ENCODE measurements around the gene ATG5. TPM values are rescaled to one million over a fixed set of nuclear protein-coding genes. Genes with fewer than 3 reads are reported as not detected.
"Not testable (repeated sequence)": the region's sequence is repeated elsewhere in the genome, so short reads cannot be mapped to it uniquely, and the experiment has no call there.

The ATG5 gene
- polyA plus RNA-seq, 1 experiment, result 53.9 TPM

DNA sequence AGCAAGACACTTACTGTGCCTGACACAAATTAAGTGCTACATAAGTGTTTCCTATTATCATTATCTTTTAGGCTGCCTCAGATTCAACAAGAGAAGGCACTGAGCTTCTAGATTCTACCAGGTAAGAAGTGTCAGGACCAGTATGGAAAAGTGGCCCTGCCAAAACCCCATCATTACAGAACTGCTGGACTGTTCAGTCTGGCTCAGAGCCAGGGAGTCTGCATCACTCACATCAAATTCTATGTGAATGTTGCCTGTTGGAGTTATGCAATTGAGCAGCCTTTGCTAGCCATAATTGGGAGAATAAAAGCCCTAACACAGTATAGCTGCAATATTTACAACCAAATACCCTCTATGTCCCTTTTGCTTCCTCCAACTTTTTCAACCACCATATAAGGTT is 70.9 kb downstream of the ATG5 start:
- H3K27ac ChIP-seq (ENCODE audit: low read depth, low read length), result no peak overlapping the region
- ChIA-PET CTCF (interaction anchor here (3.7 kb wide), 1 partner anchor 31 kb away, joined by 21 read pairs; no protein-coding TSS in a partner anchor), POLR2A (no interaction called here)
- no peak for DNase-seq (ENCODE audit: low read depth, low spot score)
- no peaks in the 10 kb centered on the region for H3K9me3 ChIP-seq (ENCODE audit: control insufficient read depth, insufficient read depth, low read length)
- no peaks in the 10 kb centered on the region for H3K27me3 ChIP-seq (ENCODE audit: control insufficient read depth, insufficient read depth, low read length)
- TF ChIP-seq, protein P1, sequence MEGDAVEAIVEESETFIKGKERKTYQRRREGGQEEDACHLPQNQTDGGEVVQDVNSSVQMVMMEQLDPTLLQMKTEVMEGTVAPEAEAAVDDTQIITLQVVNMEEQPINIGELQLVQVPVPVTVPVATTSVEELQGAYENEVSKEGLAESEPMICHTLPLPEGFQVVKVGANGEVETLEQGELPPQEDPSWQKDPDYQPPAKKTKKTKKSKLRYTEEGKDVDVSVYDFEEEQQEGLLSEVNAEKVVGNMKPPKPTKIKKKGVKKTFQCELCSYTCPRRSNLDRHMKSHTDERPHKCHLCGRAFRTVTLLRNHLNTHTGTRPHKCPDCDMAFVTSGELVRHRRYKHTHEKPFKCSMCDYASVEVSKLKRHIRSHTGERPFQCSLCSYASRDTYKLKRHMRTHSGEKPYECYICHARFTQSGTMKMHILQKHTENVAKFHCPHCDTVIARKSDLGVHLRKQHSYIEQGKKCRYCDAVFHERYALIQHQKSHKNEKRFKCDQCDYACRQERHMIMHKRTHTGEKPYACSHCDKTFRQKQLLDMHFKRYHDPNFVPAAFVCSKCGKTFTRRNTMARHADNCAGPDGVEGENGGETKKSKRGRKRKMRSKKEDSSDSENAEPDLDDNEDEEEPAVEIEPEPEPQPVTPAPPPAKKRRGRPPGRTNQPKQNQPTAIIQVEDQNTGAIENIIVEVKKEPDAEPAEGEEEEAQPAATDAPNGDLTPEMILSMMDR (IDR thresholded peaks at IDR 0.05; ENCODE audit: low read depth, low read length), result no peak
- no peak overlapping the region for H3K4me3 ChIP-seq (ENCODE audit: low read depth, low read length)

DNA sequence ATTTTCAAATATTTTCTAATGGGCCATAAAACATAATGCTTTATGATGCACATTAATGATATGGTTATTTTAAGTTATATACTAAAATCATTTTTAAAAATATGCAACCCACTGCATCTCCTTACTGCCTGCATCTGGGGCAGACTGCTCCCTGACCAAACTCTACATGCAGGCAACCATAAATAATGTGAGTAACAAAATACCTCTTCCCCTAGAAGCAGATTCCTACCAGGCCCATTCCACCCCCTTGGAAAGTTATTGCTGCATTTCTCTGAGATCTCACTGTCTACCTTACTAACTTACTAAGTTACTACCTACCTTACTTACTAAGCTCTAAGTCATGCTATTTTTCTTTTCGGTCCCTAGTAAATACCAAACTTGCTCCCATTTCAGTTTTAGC is 71.8 kb downstream of the ATG5 start:
- ChIA-PET CTCF (no interaction called here), POLR2A (no interaction called here)
- Histone ChIP-seq H3K27ac (ENCODE audit: low read depth, low read length) (no peak overlapping the region), H3K27me3 (ENCODE audit: control insufficient read depth, insufficient read depth, low read length) (no peaks in the 10 kb centered on the region), H3K9me3 (ENCODE audit: control insufficient read depth, insufficient read depth, low read length) (no peaks in the 10 kb centered on the region), H3K4me3 (ENCODE audit: low read depth, low read length) (no peak overlapping the region)
- DNase-seq (ENCODE audit: low read depth, low spot score), result no peak
- TF ChIP-seq, protein P1 (IDR thresholded peaks at IDR 0.05; ENCODE audit: low read depth, low read length), result no peak

DNA sequence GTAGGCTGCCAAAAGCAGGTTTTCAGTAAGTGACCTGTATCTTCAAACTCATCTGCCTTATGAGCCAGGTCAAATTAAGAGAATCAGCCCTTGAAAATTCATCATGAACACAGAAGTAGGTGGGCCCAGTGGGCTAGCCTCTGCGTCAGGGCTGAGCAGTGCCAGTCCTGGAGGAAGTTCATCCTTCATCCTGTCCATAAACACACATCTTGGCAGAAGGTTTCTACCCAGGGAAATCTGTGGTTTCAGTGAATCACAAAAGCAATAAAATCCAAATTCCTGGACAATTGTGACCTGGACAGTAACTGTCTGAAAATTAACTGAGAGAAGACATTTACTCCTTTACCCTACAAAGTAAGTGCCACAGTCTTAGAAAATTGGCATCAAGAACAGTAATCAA is 72.4 kb downstream of the ATG5 start:
- no peak for DNase-seq (ENCODE audit: low read depth, low spot score)
- TF ChIP-seq, protein P1 (IDR thresholded peaks at IDR 0.05; ENCODE audit: low read depth, low read length), result no peak
- Histone ChIP-seq H3K27me3 (ENCODE audit: control insufficient read depth, insufficient read depth, low read length) (no peaks in the 10 kb centered on the region), H3K9me3 (ENCODE audit: control insufficient read depth, insufficient read depth, low read length) (no peaks in the 10 kb centered on the region), H3K27ac (ENCODE audit: low read depth, low read length) (no peak overlapping the region), H3K4me3 (ENCODE audit: low read depth, low read length) (no peak overlapping the region)
- POLR2A ChIA-PET, result no interaction called here
- CTCF ChIA-PET, result interaction anchor here (0.6 to 1.7 kb wide), 2 partner anchors 30 to 823 kb away, joined by 4 to 10 read pairs; no protein-coding TSS in a partner anchor

DNA sequence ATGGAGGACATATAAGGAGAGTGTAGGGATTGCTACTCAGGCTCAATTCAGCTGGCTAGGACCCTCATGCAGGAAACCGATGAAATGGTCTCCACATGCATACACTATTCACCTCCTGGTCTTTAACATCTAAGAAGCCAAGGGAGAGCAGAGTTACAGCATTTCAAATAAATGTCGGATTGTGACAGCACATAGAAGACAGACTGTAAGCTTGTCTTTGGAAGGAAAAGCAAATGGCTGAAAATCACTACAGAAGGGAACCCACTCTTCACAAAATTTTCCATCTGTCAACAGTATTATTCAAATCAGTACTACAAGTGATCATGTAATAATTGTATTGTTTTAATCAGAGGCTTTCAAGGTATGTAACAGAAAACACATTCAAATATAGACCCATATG is 72.9 kb downstream of the ATG5 start:
- ChIA-PET POLR2A (no interaction called here), CTCF (interaction anchor here (0.6 to 1.7 kb wide), 3 partner anchors 30 to 823 kb away, joined by 4 to 10 read pairs (median 8); no protein-coding TSS in a partner anchor)
- Histone ChIP-seq H3K27me3 (ENCODE audit: control insufficient read depth, insufficient read depth, low read length) (no peaks in the 10 kb centered on the region), H3K27ac (ENCODE audit: low read depth, low read length) (no peak overlapping the region), H3K4me3 (ENCODE audit: low read depth, low read length) (no peak overlapping the region), H3K9me3 (ENCODE audit: control insufficient read depth, insufficient read depth, low read length) (no peaks in the 10 kb centered on the region)
- no peak for DNase-seq (ENCODE audit: low read depth, low spot score)
- TF ChIP-seq, protein P1 (IDR thresholded peaks at IDR 0.05; ENCODE audit: low read depth, low read length), result no peak

DNA sequence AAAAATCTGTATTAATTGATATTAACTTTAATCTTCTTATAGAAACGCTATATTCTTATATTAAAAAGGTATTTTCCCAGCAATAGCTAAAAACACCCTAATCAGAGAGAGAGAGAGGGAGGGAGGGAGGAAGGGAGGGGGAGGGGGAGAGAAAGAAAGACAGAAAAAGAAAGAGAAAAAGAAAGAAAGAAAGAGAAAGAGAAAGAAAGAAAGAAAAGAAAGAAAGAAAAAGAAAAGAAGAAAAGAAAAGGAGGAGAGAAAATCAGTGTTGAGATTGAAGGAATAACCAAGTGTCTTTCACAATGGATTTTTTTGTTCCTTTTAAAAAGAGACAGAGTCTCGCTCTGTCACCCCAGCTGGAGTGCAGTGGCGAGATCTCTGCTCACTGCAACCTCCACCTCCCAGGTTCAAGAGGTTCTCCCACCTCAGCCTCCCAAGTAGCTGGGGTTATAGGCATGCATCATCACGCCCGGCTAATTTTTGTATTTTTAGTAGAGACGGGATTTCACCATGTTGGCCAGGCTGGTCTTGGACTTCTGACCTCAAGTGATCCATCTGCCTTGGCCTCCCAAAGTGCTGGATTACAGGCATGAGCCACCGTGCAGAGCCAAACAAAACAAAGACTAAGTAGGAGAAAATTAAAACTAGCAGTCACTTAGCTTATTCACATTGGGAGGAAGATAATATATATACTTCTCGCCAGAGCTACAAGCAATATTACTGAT is 73.9 kb downstream of the ATG5 start:
- H3K27ac ChIP-seq (ENCODE audit: low read depth, low read length), result not testable (repeated sequence)

More for the DNA sequence above, 73.9 kb downstream of the ATG5 start:
- H3K4me3 ChIP-seq (ENCODE audit: low read depth, low read length); POLR2A ChIA-PET; H3K9me3 ChIP-seq (ENCODE audit: control insufficient read depth, insufficient read depth, low read length); DNase-seq (ENCODE audit: low read depth, low spot score); H3K27me3 ChIP-seq (ENCODE audit: control insufficient read depth, insufficient read depth, low read length): not testable (repeated sequence)
- CTCF ChIA-PET, result interaction anchor here (0.7 to 1.7 kb wide), 3 partner anchors 19 to 1166 kb away, joined by 3 to 10 read pairs (median 4); no protein-coding TSS in a partner anchor
